Renal pelvis (tissue), 4 donors: Measurements from ENCODE around the gene PDE11A. TPM values are rescaled to one million over a fixed set of nuclear protein-coding genes. Genes with fewer than 3 reads are reported as not detected.

Source experiments
- DNase-seq: peaks from one replicate; pipeline ENCODE4 v3.0.0-alpha.2; 2013
- polyA plus RNA-seq, 3 donors: library from polyadenylated mRNA; unstranded; fragments of 120-200 nt; gene quantifications; one replicate each; pipeline ENCODE4 v1.2.1, GENCODE V29; 2013; ENCODE audit not compliant: insufficient read length in 3 of 3

PDE11A gene
- polyA plus RNA-seq, 3 donors = 6.9 to 8.8 (median 8.3) TPM

DNA sequence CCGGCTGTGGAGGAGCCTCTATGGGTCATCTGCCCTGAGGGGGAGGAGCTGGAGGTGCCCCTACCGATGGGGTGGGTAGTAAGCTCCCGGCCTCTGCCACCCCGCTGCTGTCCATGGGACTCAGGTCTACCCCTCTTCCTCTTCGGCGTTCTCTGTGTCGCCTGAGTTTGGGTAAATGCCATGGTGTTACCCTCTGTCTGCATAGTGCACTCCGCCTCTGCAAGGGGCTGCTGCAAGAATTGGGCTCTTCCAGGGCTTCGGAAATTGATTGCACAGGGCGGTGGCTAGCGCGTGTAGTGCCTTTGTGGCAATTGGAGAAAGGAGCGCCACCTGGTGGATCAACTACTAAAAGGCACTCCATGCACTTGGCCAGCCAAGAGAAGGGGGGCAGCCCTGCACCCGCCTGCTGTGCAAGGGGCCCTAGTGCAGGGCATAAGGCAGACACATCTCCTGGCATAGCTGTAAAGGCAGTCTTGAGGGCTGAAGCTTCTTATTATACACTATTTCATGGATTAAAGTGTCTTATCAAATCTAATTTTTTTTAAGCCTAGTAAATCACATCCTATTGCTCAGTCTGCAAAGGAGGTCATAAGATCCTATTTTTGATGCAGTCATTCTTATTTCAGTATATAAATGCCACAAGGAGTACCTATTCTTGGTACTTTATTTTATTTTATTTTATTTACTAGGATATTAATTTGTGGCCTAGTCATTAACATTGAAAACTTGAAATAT, 308.9 kb downstream of the PDE11A start:
- DNase-seq = peak; percentile 81

DNA sequence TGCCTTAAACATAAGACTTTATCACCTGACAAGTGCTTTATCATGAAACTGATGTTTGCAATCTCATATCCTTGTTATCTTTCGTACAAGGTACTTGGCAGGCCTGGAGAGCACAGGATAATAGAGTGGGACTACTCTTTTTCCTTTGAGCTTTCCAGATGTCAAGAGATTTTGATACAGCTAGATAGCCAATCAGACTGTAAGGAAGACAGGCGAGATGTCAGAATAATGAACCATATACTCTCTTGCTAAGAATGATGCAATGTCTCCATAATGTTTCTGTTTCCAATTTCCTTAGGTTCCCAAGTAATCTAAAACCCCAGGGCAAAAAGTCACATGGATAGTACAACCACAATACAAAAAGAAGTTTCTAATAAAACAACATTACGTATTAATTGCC, 313.1 kb downstream of the PDE11A start:
- no peak for DNase-seq

GRCh38 chr2:177758591-177759371, 313.8 kb downstream of the PDE11A start:
- DNase-seq = peak; percentile 74

GRCh38 chr2:177756336-177756735, 316.2 kb downstream of the PDE11A start:
- no peak for DNase-seq

GRCh38 chr2:177754492-177754873, 318.1 kb downstream of the PDE11A start:
- DNase-seq = peak; percentile 93

DNA sequence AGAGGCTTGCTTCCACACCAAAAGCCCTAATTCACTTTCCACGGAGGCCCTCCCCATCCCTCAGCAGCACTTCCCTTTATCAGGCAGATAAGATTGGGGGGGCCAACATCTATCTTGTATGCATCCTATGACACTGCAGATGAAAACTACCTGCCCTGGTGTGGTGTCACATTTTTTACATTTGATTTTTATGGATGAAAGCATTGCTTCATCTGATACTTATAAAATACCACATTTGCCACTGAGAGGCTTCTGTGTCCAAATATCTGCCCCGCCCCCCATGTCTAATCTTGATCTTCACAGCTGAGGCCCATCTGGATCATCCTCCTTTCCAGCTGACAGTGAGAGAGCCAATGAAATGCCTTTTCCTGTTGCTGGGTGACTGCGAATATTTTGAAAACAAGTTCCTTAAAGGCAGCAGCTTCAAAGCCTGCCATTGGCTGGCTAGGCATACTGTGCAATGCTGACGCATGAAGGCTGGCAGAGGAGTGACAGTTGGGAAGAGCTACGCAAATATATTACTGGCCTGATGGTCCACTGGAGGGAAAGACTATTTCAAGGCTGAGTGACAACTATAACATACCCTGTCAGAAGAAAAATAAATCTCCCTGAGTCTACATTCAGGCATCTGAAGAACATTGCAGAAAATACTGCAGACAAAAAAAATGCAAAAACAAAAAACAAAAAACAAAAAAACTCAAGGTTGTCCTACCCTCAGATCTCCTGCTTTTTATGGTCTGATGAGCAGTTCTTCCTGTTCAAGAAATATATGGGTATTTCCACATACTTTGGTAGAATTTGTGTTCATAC, 318.7 kb downstream of the PDE11A start:
- peak; percentile 96 for DNase-seq

- no peak for DNase-seq
Measured at GRCh38 chr2:177748360-177748759, 324.2 kb downstream of the PDE11A start.

DNA sequence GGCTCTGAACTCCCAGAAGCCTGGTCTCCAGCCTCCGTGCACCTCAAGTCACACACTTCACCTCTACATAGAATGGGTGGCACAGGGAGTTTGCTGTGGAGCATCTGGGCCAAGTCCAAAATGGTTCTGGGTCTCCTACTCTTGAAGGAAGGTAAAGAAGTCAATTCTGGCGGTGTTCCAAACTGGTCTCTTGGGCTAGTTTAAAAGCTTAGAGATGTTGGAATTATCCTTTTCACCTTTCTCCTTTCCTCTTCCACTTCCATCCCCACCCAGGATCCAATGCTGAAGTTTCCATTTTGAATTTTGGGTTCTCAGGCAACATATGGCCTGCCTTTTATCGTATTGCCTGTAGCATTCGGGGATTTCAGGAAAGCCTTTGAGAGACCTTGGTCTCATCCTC, 325.2 kb downstream of the PDE11A start:
- no peak for DNase-seq

DNA sequence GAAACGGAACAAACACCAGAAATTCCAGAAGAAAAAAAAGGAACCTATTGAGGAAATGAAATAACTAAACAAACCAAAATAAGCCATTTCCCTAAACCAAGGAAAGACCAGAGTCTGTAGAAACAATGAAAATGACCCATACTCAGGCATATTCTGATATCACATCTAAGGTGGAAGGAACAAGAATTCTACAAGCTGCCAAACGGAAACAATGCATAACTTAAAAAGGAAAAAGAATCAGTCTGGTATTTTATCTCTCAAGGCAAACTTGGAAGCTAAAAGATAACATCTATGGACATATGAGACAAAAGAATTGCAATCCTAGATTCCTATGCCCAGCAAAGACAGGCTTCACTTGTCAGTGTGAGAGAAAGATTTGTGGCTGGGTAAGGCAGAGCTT, 326.2 kb downstream of the PDE11A start:
- DNase-seq = no peak

GRCh38 chr2:177745531-177745930, 327.0 kb downstream of the PDE11A start:
- no peak for DNase-seq

DNA sequence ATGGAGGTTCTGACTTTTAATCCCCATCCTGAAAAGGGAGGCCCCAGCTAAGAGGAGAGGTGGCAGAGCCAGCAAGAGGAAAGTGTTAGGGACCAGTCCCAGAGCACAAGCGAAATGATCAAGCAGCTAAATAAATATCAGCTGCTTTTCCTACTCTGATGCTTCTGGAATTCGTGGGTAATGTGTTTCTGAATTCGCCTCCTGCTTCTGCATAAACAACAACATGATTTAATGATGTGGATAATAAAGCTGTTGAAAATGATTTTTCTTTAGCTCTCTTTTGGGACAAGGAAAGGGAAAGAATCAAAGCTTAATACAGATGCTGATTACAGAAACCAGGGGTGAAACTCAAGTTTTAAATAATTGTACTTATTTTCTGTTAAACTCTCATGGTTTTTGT, 329.7 kb downstream of the PDE11A start:
- no peak for DNase-seq

DNA sequence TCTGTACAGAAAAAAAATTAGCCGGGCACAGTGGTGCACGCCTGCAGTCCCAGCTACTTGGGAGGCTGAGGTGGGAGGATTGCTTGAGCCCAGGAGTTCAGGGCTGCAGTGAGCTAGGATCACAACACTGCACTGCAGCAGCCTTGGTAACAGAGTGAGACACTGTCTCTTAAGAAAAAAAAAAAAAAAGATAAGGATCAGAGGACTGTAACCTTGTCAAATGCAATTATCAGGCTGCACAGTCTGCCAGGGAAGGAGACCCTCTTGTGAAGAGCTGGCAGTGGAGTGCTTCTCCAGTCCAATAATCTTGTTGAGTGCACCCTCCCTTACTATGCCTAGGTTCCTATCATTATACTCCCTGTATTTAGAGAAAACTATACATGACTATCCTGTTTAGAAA, 330.7 kb downstream of the PDE11A start:
- DNase-seq = no peak

GRCh38 chr2:177740700-177741099, 331.9 kb downstream of the PDE11A start:
- no peak for DNase-seq

DNA sequence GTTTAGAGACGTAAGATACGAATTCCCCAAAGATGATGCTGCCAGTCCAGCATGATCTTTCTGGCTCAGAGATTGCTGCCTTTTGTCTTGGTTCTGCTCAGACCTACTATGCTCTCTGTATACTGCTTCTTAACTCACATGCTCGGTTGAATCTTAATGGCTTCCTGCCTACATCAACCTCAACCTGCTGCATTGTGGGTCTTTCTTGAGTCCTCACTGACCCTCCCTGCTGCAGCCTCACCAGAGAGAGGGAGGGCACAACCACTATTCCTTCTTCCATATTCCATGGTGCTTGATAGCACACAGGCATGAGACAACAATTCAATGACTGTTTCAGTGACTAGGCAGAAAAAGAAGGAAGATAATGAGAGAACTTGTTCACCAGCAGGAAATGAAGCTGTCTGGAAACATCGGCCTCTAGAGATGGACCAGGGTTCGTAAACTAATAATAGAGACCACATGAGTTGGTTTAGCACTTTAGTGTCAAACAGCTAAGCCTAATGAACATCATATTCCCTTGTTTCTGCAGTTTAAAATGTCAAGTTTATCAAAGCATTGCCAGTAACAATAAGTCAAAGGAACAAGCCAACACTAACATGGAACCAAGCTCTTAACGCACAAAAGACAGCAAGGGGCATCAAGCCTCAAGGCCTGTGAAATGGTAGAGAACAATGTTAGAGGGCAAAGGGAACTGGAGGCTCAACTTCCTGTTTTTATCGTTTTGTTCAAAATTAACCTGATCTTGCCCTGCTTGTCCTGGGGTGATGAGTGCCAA, 333.9 kb downstream of the PDE11A start:
- DNase-seq = no peak

GRCh38 chr2:177735318-177735803, 337.2 kb downstream of the PDE11A start:
- no peak for DNase-seq

DNA sequence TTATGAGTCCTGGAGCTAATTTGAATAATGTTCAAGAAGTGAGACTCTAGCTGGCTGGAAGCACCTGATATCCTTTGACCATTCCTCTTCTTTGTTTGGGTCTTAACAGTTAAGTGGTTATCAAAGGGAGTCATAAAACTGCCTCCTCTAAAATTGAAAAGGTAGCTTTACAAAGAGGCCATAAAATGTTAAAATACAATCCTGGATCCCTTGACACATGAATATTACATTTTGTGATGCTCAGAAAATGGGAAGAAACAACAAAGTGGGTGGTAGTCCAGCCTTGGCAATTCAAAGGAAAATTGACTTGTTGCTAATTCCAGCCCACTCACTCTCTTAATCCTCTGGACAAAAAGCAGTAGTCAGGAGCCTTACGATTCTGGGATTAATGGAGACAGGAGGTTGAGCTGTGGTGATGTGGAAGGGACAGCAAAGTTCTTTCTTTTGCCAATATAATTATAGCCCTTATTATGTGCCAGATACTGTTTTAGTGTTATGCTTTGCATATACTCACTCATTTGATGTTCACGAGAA, 339.2 kb downstream of the PDE11A start:
- no peak for DNase-seq

GRCh38 chr2:177731384-177731783, 341.2 kb downstream of the PDE11A start:
- no peak for DNase-seq

GRCh38 chr2:177730792-177731191, 341.8 kb downstream of the PDE11A start:
- DNase-seq = no peak

DNA sequence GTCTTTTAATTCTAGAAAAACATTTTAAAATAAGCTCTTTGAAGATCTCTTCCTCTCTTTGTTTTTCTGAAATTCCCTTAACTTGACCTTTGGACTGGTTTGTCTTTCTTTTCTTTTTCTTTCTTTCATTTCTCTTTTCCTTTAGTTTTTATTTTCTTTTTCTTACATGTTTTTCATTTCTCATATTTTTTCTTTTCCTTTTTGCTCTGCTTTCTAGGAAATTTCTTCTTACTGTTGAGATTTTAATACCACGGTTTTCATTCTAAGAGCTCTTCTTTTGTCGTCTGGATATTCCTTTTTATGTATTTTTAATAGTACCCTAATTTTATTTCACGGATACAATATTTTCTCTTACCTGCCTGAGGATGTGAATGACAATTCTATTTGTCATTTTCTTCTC, 342.2 kb downstream of the PDE11A start:
- no peak for DNase-seq

GRCh38 chr2:177728920-177729319, 343.7 kb downstream of the PDE11A start:
- DNase-seq = no peak

DNA sequence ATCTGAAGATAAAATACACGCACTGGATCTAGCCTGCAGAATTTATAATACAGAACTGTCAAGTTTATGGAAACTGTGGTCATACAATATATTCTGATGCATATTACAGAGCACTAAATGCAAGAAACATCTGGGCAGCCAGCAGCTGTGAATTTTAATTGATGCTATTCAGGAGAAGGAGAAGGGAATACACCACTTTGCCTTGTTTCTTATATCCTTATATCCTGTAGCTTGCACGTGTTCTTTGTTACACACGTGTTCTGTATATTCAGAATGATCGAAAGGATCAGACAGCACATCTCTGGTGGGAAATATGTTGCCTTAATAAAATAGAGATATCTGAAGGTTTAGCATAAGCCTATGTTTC, 344.2 kb downstream of the PDE11A start:
- no peak for DNase-seq
